HG03159 (cell line): ENCODE results near the gene PTGS1.

Source experiments
- ATAC-seq: cut with Tn5 transposase; IDR thresholded peaks from one replicate; pipeline ENCODE4 v1.9.1; 2021; ENCODE audit warnings: mild to moderate bottlenecking, moderate library complexity; ENCODE audit not compliant: unreplicated experiment

PTGS1 gene

DNA sequence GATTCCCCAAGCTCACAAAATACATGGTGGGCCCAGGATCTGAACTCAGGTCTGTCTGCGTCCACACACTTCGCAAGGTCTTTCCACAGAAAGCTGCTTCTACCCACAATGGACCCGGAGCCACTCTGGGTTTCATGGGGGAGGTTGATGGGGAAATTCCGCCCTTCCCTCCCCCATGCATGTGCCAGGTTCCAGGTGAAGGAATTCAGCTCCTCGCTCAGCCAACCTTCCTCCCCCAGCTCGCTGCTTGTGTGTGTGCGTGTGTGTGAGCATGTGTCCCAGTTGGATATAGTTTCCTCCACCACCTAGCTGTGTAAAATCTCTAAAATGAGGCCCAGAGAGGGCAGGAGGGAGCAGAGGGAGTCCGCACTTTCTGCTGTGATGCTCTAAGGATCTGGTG, 1.0 kb downstream of the PTGS1 start:
- ATAC-seq, result no peak

DNA sequence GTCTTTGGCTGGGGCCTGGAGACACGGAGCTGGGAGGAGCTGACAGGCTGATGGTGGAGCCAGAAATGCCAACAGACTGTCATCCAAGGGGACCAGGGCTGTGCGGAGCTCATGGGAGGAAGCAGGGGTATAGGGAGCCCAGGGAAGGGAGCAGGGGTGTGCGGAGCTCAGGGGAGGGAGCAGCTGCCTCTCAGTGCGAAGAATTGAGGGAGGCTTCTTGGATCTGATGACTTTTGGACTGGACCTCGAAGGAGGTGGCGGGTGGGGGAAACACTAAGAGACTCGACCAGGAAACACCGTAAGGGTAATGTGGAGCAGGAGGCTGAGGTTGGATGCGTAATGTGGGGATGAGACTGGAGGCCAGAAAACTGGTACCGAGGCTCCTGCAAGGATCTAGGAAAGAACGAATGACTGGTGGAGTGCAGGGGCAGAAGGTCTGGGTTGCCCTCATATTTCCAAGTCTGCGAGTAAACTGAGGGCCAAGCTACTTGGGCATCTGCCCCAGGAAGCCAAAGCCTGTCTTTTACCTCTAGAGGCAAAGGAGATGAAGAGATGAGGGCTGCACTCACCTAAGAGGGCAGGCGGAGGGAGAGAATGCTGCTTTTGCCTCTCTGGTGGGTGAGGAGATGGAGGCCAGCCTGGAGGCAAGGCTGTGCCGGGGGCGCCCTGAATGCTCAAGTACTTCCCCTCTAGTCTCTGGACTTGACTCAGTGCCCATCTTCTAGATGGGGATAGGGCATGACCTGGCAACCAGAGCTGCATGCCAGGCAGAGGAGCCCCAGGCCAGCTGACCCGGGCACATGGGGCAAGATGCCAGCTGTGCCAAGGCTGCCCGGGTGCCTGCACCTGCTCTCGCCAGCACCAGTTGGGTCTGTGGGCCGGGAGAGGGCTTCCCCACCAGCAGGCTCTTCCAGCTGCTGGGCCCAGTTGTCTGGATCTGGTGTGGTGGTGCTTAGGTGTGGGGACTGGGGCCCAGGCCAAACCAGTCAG, 2.3 kb downstream of the PTGS1 start:
- no peak for ATAC-seq

DNA sequence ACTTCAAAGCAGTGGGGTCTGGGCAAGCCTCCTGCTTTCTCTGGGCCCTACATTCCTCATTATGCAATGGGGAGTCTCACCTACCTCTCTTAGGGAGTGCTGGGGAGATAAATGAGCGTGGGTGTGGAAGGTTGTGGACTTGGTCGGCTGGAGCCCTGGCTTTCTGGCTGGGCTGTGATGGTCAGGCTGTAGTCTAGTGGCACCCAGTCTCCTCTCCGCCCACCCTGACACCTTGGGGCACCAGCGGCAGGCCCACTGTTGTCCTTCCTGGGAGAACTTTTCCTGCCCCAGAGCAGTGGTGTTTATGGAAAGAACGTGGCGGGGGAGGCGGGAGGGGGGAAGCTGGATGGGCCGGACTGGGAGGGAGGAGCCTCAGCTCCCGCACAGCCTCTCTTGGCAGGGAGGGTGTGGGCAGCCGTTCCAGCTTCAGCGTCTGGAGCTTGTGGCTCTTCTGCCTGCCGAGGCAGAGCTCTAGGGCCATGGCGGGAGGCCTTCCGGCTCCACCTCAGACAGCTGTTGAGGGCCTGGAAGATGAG, 4.1 kb downstream of the PTGS1 start:
- no peak for ATAC-seq

DNA sequence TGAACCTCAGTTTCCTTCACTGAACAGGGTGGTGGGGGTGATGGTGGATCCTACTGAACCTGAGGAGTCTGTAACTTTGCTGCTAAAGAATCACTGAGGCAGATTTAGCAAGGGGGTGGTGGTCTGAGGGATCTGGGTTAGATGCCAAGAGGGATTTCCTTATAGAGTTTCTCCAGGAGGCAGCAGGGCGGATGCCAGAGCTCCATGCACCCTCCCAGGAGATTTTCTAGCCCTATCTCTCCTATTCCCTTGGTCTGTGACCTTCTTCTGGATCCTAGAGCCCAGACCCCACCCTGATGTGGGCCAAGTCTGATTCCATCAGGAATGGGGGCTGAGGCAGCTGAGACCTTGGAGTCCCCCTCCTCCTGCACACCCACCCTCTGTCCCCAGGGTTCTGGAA, 6.0 kb downstream of the PTGS1 start:
- ATAC-seq, result no peak

DNA sequence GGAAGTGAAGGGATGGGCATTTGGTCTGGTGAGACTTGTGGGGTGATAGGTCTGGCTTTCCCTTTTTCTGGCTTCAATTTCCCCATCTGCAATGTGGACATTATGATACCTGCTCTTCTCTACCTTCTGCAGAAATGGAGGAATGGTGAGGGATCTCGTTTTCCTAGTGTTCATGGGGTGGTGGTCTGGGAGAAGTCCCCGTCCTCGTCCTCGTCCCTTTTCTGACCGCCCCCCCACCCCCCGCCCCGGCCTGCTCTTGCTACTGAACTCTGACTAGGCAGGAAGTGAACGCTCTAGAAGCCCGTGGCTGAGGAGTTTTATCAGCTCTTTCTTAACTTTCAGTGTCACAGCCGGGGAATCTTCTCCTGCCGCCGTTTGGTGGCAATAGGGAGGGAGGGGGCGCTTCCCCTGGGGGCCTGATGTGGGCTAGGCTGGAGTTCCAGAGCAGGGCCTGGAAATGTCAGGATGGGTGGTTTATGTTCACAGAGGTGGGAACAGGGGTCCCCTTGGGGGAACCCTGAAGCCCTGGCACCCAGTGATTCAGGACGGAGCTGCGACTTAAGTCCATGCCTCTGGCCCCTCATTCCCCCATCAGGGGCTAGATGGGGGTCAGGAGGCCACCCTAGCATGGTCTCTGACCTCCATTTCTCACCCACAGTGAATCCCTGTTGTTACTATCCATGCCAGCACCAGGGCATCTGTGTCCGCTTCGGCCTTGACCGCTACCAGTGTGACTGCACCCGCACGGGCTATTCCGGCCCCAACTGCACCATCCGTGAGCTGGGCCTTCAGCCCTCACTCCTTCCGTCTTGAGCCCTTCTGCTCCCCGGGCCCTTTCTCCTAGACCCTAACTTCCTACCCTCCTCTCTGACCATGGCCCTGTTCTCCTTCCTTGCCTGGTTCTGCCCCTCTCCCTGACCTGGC, 6.7 kb downstream of the PTGS1 start:
- no peak for ATAC-seq

DNA sequence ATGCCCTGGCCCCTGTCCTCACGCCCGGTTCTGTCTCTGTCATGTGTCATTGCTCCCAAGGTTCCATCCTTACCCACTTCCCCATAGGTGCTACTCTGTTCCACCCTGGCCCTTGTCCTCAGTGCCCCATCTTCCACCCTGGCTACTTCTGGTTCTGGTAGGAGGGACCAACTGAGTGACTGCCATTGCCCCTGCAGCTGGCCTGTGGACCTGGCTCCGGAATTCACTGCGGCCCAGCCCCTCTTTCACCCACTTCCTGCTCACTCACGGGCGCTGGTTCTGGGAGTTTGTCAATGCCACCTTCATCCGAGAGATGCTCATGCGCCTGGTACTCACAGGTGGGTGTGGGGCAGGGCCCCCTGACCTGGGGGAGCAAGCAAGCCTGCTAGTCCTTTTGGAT, 7.4 kb downstream of the PTGS1 start:
- no peak for ATAC-seq

DNA sequence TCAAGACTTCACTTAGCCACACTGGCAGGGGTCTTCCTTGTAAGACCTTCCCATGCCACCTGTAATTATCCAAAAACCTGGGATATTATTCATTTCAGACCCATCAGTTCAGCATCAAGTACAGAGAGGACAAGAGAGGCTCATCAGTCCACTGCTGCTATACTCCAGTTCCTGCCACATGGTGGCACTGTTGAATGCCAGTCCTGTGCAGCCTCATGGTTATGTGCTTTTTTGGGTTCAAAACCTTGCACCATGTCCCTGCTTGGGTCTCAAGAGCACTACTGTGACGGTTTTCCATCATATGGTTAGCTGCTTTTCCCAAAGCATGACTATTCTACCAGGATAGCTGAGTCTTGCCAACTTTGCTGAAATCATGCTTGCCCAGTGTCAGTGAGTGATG, 8.5 kb downstream of the PTGS1 start:
- no peak for ATAC-seq

DNA sequence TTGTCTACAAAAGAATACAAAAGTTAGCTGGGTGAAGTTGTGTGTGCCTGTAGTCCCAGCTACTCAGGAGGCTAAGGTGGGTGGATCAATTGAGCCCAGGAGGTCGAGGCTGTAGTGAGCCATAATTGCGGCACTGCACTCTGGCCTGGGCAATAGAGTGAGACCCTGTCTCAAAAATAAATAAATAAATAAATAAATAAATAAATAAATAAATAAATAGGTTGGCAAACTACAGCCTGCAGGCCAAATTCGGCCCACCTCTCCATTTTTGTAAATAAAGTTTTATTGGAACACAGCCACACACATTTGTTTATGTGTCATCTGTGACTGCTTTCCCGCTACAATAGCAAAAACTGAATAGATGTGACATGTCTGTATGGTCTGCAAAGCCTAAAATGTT, 9.5 kb downstream of the PTGS1 start:
- no peak for ATAC-seq

DNA sequence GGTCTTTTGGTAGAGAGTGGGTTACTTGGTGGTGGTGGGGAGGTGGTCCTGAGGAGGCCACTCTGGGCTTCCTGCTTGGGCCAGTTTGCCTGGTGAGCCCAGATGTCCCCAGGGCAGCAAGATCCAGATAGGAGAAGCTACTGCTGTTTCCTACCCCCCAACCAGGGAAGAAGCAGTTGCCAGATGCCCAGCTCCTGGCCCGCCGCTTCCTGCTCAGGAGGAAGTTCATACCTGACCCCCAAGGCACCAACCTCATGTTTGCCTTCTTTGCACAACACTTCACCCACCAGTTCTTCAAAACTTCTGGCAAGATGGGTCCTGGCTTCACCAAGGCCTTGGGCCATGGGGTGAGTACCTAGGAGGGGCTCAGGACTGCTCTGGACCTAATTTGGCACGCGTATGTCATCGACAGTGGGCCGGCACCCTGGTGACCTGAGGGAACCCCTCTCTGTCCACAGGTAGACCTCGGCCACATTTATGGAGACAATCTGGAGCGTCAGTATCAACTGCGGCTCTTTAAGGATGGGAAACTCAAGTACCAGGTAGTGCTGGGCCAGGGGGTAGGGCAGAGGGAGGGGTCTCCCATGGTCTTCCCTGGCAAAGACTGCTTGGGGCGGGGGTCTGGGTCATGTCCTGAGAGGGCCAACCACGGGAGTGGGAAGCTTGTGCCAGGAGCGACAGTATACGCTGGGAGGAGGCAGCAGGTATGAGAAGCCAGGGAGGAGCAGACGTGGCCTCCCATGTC, 10.6 kb downstream of the PTGS1 start:
- no peak for ATAC-seq

DNA sequence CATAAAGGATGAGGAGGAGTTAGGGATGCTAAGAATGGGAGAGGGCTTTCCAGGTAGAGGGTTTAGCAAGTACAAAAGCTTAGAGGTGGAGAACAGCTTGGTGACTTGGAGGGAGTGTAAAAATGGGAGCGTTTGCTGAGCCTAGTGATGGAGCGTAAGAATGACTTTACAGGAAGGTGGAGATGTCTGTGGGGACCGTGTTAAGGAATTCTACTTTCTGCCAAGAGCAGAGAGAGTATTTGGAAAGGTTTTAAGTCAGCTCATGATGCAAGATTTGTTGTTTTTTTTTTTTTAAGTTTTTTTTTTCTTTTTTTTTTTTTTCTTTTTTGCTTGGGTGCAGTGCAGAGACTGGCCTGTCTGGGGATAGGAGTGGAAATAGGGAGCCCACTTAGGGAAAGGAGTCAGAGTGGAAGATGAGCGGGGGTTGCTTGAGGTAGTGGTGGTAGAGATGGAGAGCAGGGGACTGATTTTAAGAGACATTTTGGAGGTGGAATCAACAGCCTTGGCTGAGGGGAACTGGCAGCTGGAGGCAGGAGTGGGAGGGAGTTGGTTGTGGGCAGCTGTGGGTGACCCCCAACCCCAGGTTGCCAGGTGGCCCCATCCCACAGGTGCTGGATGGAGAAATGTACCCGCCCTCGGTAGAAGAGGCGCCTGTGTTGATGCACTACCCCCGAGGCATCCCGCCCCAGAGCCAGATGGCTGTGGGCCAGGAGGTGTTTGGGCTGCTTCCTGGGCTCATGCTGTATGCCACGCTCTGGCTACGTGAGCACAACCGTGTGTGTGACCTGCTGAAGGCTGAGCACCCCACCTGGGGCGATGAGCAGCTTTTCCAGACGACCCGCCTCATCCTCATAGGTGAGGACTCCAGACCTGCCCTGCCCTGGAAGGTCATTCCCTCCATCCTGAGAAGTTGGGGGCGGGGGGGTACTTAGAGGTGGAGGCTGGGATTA, 12.4 kb downstream of the PTGS1 start:
- no peak for ATAC-seq

DNA sequence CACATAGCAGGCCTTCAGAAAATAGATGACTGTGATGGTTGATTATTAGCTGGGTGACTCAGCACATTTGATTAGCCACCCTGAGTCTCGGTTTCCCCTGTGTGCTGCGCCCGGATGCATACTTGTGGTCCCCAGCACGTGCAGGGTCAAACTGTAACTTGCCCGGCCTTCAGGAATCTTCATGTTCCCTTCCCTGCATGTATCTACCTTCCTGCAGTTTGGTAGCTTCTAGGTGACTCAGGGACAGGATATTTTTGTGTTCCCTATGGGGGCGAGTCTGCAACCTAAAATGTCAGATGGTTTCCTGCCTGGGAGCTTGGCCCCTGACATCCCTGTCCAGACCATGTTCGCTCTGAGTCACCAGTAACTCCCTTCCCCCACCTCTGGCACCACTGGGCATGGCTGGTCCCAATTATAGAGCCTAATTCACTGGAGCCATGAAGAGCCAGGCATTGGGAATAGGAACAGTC, 13.2 kb downstream of the PTGS1 start:
- no peak for ATAC-seq

DNA sequence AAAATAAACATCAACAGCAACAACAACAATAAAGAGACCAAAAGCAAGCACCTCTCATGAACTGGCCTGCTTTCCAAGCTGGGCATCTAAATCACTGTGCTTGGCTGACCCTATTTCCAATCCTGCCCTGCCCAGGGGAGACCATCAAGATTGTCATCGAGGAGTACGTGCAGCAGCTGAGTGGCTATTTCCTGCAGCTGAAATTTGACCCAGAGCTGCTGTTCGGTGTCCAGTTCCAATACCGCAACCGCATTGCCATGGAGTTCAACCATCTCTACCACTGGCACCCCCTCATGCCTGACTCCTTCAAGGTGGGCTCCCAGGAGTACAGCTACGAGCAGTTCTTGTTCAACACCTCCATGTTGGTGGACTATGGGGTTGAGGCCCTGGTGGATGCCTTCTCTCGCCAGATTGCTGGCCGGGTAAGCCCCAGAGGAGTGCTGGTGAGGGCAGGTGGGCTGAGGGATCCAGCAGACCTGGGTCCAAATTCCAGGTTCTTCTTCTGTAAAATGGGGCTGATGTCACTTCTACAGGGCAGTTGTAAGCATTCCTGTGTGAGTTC, 15.6 kb downstream of the PTGS1 start:
- no peak for ATAC-seq

DNA sequence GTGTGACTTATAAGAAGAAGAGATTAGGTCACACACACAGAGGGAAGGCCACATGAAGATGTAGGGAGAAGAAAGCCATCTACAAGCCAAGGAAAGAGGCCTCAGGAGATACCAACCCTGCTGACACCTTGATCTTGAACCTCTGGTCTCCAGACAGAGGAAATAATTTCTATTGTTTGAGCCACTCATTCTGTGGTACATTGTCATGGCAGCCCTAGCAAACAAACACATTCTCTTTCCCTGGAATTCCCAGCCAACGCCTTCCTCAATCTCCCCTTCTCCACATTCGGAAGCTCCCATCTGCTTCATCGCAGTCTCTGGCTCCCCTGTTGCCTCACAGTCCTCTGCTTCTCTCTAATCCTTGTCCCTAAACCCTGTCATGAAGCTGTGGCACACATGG, 16.7 kb downstream of the PTGS1 start:
- ATAC-seq, result no peak

DNA sequence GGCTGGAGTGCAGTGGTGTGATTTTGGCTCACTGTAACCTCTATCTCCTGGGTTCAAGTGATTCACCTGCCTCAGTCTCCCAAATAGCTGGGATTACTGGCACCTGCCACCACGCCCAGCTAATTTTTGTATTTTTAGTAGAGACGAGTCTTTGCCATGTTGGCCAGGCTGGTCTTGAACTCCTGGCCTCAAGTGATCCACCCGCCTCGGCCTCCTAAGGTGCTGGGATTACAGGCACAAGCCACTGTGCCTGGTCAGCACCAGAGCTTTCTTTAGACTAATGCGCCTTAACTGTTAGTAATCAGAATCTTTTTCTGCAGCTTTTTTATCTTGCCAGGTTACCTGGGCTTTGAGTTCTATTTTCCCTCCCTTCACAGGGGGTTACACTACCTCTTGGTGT, 18.4 kb downstream of the PTGS1 start:
- ATAC-seq, result no peak

DNA sequence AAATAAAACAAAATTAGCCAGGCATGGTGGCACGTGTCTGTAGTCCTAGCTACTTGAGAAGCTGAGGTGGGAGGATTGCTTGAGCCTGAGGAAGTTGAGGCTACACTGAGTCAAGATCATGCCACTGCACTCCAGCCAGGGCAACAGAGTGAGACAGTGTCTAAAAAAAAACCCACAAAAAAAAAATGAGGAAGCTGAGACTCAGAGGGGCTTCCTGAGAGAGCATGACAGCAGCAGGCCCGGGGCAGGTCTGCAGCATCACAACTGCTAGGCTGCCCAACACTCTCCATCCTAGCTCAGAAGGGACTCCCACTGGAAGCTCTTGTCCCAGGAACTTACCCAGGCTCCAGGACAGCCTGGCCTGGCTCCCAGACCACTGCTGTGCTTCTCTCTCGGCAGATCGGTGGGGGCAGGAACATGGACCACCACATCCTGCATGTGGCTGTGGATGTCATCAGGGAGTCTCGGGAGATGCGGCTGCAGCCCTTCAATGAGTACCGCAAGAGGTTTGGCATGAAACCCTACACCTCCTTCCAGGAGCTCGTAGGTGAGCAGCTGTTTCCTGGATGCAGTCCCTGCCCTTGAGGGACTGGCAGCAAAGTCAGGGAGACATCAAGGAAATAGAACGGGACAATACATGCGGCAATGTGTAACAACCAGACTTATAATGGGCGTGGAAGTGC, 19.1 kb downstream of the PTGS1 start:
- ATAC-seq, result peak; percentile 69

DNA sequence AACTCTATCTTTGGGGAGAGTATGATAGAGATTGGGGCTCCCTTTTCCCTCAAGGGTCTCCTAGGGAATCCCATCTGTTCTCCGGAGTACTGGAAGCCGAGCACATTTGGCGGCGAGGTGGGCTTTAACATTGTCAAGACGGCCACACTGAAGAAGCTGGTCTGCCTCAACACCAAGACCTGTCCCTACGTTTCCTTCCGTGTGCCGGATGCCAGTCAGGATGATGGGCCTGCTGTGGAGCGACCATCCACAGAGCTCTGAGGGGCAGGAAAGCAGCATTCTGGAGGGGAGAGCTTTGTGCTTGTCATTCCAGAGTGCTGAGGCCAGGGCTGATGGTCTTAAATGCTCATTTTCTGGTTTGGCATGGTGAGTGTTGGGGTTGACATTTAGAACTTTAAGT, 21.5 kb downstream of the PTGS1 start:
- no peak for ATAC-seq

DNA sequence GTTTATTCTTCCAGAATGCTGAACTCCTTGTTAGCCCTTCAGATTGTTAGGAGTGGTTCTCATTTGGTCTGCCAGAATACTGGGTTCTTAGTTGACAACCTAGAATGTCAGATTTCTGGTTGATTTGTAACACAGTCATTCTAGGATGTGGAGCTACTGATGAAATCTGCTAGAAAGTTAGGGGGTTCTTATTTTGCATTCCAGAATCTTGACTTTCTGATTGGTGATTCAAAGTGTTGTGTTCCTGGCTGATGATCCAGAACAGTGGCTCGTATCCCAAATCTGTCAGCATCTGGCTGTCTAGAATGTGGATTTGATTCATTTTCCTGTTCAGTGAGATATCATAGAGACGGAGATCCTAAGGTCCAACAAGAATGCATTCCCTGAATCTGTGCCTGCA, 21.9 kb downstream of the PTGS1 start:
- no peak for ATAC-seq

DNA sequence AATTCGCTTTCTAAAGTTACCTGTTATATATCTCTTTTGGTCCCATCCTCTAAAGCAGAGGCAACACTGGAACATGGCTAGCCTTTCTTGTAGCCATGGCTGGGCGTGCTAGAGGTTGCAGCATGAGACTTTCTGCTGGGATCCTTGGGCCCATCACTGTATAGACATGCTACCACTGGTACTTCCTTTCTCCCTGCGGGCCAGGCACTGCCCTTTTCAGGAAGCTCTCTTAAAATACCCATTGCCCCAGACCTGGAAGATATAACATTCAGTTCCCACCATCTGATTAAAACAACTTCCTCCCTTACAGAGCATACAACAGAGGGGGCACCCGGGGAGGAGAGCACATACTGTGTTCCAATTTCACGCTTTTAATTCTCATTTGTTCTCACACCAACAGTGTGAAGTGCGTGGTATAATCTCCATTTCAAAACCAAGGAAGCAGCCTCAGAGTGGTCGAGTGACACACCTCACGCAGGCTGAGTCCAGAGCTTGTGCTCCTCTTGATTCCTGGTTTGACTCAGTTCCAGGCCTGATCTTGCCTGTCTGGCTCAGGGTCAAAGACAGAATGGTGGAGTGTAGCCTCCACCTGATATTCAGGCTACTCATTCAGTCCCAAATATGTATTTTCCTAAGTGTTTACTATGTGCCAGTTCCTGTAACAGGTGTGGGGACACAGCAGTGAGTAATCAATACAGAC, 22.6 kb downstream of the PTGS1 start:
- ATAC-seq, result no peak
